Sigmoid colon (tissue), 3 donors: Measurements from ENCODE around the gene SULT1A1.
"Not testable (repeated sequence)": the region's sequence is repeated elsewhere in the genome, so short reads cannot be mapped to it uniquely, and the experiment has no call there.

Experiments used
- POLR2A ChIP-seq, 2 donors: fragments of 450-650 bp; IDR thresholded peaks; one replicate each; pipeline ENCODE4 v1.6.1; 2016; ENCODE audit warnings: antibody characterized with exemption in 2 of 2, mild to moderate bottlenecking in 2 of 2, moderate library complexity in 2 of 2
- TF ChIP-seq, protein P1 (sequence below), 4 experiments: fragments of 450-650 bp in 3 of 4; fragments of 200-600 bp in 1 of 4; IDR thresholded peaks; one replicate each; pipeline ENCODE4 v1.5.1; 2016 to 2019; ENCODE audit warnings: antibody characterized with exemption in 4 of 4, mild to moderate bottlenecking in 3 of 4, moderate library complexity in 2 of 4

- TF ChIP-seq, protein P1, sequence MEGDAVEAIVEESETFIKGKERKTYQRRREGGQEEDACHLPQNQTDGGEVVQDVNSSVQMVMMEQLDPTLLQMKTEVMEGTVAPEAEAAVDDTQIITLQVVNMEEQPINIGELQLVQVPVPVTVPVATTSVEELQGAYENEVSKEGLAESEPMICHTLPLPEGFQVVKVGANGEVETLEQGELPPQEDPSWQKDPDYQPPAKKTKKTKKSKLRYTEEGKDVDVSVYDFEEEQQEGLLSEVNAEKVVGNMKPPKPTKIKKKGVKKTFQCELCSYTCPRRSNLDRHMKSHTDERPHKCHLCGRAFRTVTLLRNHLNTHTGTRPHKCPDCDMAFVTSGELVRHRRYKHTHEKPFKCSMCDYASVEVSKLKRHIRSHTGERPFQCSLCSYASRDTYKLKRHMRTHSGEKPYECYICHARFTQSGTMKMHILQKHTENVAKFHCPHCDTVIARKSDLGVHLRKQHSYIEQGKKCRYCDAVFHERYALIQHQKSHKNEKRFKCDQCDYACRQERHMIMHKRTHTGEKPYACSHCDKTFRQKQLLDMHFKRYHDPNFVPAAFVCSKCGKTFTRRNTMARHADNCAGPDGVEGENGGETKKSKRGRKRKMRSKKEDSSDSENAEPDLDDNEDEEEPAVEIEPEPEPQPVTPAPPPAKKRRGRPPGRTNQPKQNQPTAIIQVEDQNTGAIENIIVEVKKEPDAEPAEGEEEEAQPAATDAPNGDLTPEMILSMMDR (IDR thresholded peaks at IDR 0.05): not testable (repeated sequence)
- TF ChIP-seq POLR2A (IDR thresholded peaks at IDR 0.05): not testable (repeated sequence)
These were observed 10.2 kb downstream of the SULT1A1 start for GRCh38 chr16:28599377-28600285.
